PC-9 (cell line): ENCODE results near the gene MALRD1. TPM values are rescaled to one million over a fixed set of nuclear protein-coding genes. Genes with fewer than 3 reads are reported as not detected.

Experiments used
- BruUV-seq: library from RNA; stranded (reverse); fragments of 400-500 nt; replicated peaks from 2 replicates; lab custom pipeline; 2021; lab: Mats Ljungman, UMichigan
- CTCF ChIA-PET: fragments of 300-600 bp; sonication (Branson Sonifier 250); formaldehyde crosslinking; loops from one replicate; lab custom pipeline; 2022; ENCODE audit warnings: antibody characterized with exemption; lab: Charles Lee
- POLR2A ChIA-PET: fragments of 300-600 bp; sonication (Branson Sonifier 250); formaldehyde crosslinking; loops from one replicate; lab custom pipeline; 2022; ENCODE audit warnings: antibody characterized with exemption; ENCODE audit not compliant: unreplicated experiment; lab: Charles Lee
- DNase-seq, 2 experiments: peaks; one replicate each; pipeline versions ENCODE4 v3.0.0 to v3.0.0-alpha.2; 2015 to 2022; ENCODE audit warnings: mixed read lengths in 1 of 2
- H2AFZ ChIP-seq: fragments of 200-600 bp; sonication (generic); 2 replicates; pipeline ENCODE4 v1.8.1; 2017; ENCODE audit warnings: antibody characterized with exemption
- H3F3A ChIP-seq: fragments of 200-600 bp; sonication (generic); 2 replicates; pipeline ENCODE4 v1.8.1; 2017; ENCODE audit warnings: antibody characterized with exemption, mild to moderate bottlenecking, low read depth; ENCODE audit not compliant: insufficient read depth
- H3K27ac ChIP-seq: fragments of 200-600 bp; sonication (generic); 2 replicates; pipeline ENCODE4 v1.6.1; 2016; ENCODE audit warnings: mixed run types
- H3K27me3 ChIP-seq: fragments of 200-600 bp; sonication (generic); 2 replicates; pipeline ENCODE4 v1.6.1; 2016; ENCODE audit warnings: low read depth, mixed run types; ENCODE audit not compliant: insufficient read depth
- H3K36me3 ChIP-seq: fragments of 200-600 bp; sonication (generic); 2 replicates; pipeline ENCODE4 v1.6.1; 2016; ENCODE audit warnings: low read depth, mixed run types
- H3K4me1 ChIP-seq: fragments of 200-600 bp; sonication (generic); replicated peaks from 2 replicates; pipeline ENCODE4 v1.6.1; 2016; ENCODE audit warnings: mixed run types; ENCODE audit not compliant: insufficient read depth
- H3K4me2 ChIP-seq: fragments of 200-600 bp; sonication (generic); 2 replicates; pipeline ENCODE4 v1.6.1; 2017; ENCODE audit warnings: mixed run types
- H3K4me3 ChIP-seq: fragments of 200-600 bp; sonication (generic); 2 replicates; pipeline ENCODE4 v1.6.1; 2016; ENCODE audit warnings: mixed run types
- H3K79me2 ChIP-seq: fragments of 200-600 bp; sonication (generic); 2 replicates; pipeline ENCODE4 v1.6.1; 2017; ENCODE audit warnings: low read depth, mixed run types
- H3K9me2 ChIP-seq: fragments of 200-600 bp; sonication (generic); 2 replicates; pipeline ENCODE4 v1.8.1; 2017; ENCODE audit warnings: mild to moderate bottlenecking; ENCODE audit not compliant: insufficient read depth
- H3K9me3 ChIP-seq: fragments of 200-600 bp; sonication (generic); 2 replicates; pipeline ENCODE4 v1.8.1; 2016; ENCODE audit warnings: low read depth; ENCODE audit not compliant: insufficient read depth
- H4K20me1 ChIP-seq: fragments of 200-600 bp; sonication (generic); 2 replicates; pipeline ENCODE4 v1.8.1; 2017; ENCODE audit not compliant: insufficient read depth
- EZH2 ChIP-seq: fragments of 200-600 bp; sonication (generic); IDR thresholded peaks from 2 replicates; pipeline ENCODE4 v1.8.0; 2017; ENCODE audit warnings: antibody characterized with exemption, low read depth
- intact Hi-C: fragments of 100-400 bp; cut with micrococcal nuclease; formaldehyde crosslinking; loops from one replicate; pipeline ENCODE4 v1.10.0; 2022; ENCODE audit not compliant: unreplicated experiment
- total RNA-seq: library from RNA; stranded (reverse); gene quantifications from 2 replicates; pipeline ENCODE4 v1.2.3, GENCODE V29; 2021
- TF ChIP-seq, protein P1 (sequence below): fragments of 200-600 bp; sonication (generic); conservative IDR thresholded peaks from 2 replicates; pipeline ENCODE4 v1.6.1; 2017; ENCODE audit warnings: mixed run types, antibody characterized with exemption, mild to moderate bottlenecking, moderate library complexity

Gene MALRD1
- total RNA-seq, 1 experiment from 2014 or later = not detected

DNA sequence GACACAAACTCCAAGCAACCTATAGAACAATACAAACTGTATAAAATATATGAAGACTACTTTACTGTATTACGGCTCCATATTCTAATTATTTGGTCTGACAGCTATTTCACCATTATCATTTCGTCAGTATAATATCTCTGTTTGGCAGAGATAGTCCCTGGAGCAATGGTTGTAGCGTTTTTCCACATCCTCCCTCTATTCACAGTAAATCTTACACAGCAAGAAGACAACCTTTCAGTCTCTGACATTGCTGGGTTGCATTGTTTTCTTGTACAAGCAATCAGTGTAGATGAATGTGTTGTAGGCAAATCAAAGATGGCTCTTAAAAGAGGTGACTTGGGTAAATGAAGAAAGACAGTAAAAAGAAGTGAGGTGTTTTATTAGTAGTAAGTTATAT lies 662.0 kb downstream of the MALRD1 start:
- ChIA-PET POLR2A (no interaction called here), CTCF (no interaction called here)
- DNase-seq = no peak
- no TSS peak for BruUV-seq
- H2AFZ ChIP-seq = no peak overlapping the region
- H3K4me1 ChIP-seq = no peaks in the 10 kb centered on the region
- H3F3A ChIP-seq = no peaks in the 10 kb centered on the region
- H3K79me2 ChIP-seq = no peaks in the 10 kb centered on the region
- no peak overlapping the region for H3K4me3 ChIP-seq
- intact Hi-C loops = no loop called here
- no peaks in the 10 kb centered on the region for H3K27me3 ChIP-seq
- no peak overlapping the region for H3K27ac ChIP-seq
- no peaks in the 10 kb centered on the region for H4K20me1 ChIP-seq
- no peak overlapping the region for H3K4me2 ChIP-seq
- no peaks in the 10 kb centered on the region for H3K9me2 ChIP-seq
- H3K36me3 ChIP-seq = no peaks in the 10 kb centered on the region
- no peaks in the 10 kb centered on the region for H3K9me3 ChIP-seq
- TF ChIP-seq EZH2 = no peak
- TF ChIP-seq, protein P1, sequence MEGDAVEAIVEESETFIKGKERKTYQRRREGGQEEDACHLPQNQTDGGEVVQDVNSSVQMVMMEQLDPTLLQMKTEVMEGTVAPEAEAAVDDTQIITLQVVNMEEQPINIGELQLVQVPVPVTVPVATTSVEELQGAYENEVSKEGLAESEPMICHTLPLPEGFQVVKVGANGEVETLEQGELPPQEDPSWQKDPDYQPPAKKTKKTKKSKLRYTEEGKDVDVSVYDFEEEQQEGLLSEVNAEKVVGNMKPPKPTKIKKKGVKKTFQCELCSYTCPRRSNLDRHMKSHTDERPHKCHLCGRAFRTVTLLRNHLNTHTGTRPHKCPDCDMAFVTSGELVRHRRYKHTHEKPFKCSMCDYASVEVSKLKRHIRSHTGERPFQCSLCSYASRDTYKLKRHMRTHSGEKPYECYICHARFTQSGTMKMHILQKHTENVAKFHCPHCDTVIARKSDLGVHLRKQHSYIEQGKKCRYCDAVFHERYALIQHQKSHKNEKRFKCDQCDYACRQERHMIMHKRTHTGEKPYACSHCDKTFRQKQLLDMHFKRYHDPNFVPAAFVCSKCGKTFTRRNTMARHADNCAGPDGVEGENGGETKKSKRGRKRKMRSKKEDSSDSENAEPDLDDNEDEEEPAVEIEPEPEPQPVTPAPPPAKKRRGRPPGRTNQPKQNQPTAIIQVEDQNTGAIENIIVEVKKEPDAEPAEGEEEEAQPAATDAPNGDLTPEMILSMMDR = no peak

DNA sequence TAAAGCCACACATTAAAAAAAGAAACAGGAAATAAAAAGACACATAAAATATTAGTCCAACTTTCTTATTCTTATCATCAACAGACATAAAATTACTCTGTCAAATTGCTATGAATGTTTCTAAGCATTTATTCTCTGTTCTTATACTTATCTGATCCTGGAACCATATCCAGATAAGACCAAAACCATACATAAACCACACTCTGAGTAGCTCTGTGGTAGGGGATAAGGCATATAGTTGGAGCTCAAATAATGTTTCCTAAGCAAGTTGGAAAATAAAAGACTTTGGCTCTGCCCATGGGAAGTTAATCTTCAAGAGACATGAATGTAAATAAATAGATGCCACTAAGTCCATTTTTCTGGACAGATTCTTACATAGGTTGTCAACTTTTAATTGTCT lies 664.6 kb downstream of the MALRD1 start:
- intact Hi-C loops = no loop called here
- POLR2A ChIA-PET = no interaction called here
- H3K4me1 ChIP-seq = no peaks in the 10 kb centered on the region
- H4K20me1 ChIP-seq = no peaks in the 10 kb centered on the region
- CTCF ChIA-PET = no interaction called here
- no peak overlapping the region for H3K4me3 ChIP-seq
- TF ChIP-seq, protein P1 = no peak
- TF ChIP-seq EZH2 = no peak
- no peaks in the 10 kb centered on the region for H3K9me3 ChIP-seq
- H3K4me2 ChIP-seq = no peak overlapping the region
- H3K79me2 ChIP-seq = no peaks in the 10 kb centered on the region
- H3K36me3 ChIP-seq = no peaks in the 10 kb centered on the region
- DNase-seq = no peak
- H3K9me2 ChIP-seq = no peaks in the 10 kb centered on the region
- no TSS peak for BruUV-seq
- no peaks in the 10 kb centered on the region for H3F3A ChIP-seq
- H3K27ac ChIP-seq = no peak overlapping the region
- no peak overlapping the region for H2AFZ ChIP-seq
- no peaks in the 10 kb centered on the region for H3K27me3 ChIP-seq

DNA sequence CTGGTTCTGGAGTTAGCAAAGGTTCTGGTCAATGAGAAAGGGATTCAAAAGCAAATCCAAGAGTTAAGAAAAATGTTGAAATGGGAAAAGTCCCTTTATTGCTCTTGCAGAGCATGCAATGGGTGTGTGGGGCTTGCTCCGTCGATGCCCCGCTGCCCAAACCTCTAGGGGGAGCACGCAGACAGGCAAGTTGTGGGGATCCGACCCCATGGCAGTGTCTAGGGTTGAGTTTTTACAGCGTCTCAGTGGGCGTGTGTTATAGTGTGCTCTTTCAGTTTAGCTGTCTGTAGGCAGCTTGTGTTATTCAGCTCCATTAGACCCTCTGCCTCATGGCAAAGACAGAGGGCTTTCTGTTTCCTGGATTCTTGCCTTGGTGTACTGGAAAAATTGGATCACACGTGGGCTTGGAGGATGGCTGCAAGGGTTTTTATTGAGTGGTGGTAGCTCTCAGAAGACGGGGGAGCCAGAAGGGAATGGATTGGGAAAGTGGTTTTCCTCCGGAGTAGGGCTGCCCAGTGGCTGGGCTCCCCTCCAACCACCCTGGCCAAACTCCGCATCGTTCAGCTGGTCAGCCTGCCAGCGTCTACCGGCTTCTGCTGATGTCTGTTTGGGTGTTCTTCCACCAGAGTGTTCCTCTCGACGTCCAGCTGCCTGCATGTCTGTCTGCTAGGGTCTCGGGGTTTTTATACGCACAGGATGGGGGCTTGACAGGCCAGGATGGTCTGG lies 665.4 kb downstream of the MALRD1 start:
- intact Hi-C loops = no loop called here
- Histone ChIP-seq H3F3A (no peaks in the 10 kb centered on the region), H3K79me2 (no peaks in the 10 kb centered on the region), H3K27me3 (no peaks in the 10 kb centered on the region), H3K9me2 (no peaks in the 10 kb centered on the region), H3K36me3 (no peaks in the 10 kb centered on the region), H3K4me1 (no peaks in the 10 kb centered on the region), H3K9me3 (no peaks in the 10 kb centered on the region), H2AFZ (no peak overlapping the region), H3K4me2 (no peak overlapping the region), H3K27ac (no peak overlapping the region), H4K20me1 (no peaks in the 10 kb centered on the region), H3K4me3 (no peak overlapping the region)
- CTCF ChIA-PET = no interaction called here
- POLR2A ChIA-PET = no interaction called here
- TF ChIP-seq EZH2 = no peak
- TF ChIP-seq, protein P1 = no peak
- BruUV-seq = no TSS peak
- no peak for DNase-seq
